GM19467 (cell line): Measurements from ENCODE around the gene PIK3CG.
"Not testable (repeated sequence)": the region's sequence is repeated elsewhere in the genome, so short reads cannot be mapped to it uniquely, and the experiment has no call there.

Experiments used
- ATAC-seq: cut with Tn5 transposase; IDR thresholded peaks from one replicate; pipeline ENCODE4 v1.9.1; 2021; ENCODE audit warnings: mild to moderate bottlenecking, moderate library complexity; ENCODE audit not compliant: unreplicated experiment

PIK3CG gene

GRCh38 chr7:106883456-106884026, 18.5 kb downstream of the PIK3CG start:
- ATAC-seq, result peak; percentile 60

- ATAC-seq, result no peak
Observed at GRCh38 chr7:106885652-106886051, 20.6 kb downstream of the PIK3CG start.

- no peak for ATAC-seq
Observed at GRCh38 chr7:106887421-106887820, 22.3 kb downstream of the PIK3CG start.

- ATAC-seq, result no peak
Observed at GRCh38 chr7:106888204-106888603, 23.1 kb downstream of the PIK3CG start.

GRCh38 chr7:106890952-106891351, 25.9 kb downstream of the PIK3CG start:
- ATAC-seq, result no peak

GRCh38 chr7:106891548-106892410, 26.7 kb downstream of the PIK3CG start:
- ATAC-seq, result no peak

GRCh38 chr7:106893591-106893990, 28.5 kb downstream of the PIK3CG start:
- no peak for ATAC-seq

GRCh38 chr7:106895246-106895864, 30.3 kb downstream of the PIK3CG start:
- peak; percentile 95 for ATAC-seq

- ATAC-seq, result no peak
Observed at GRCh38 chr7:106896231-106896630, 31.1 kb downstream of the PIK3CG start.

- not testable (repeated sequence) for ATAC-seq
Observed at GRCh38 chr7:106897553-106897952, 32.5 kb downstream of the PIK3CG start.

GRCh38 chr7:106898967-106899366, 33.9 kb downstream of the PIK3CG start:
- not testable (repeated sequence) for ATAC-seq

- no peak for ATAC-seq
Observed at GRCh38 chr7:106901828-106902441, 36.9 kb downstream of the PIK3CG start.

GRCh38 chr7:106905734-106906133, 40.7 kb downstream of the PIK3CG start:
- no peak for ATAC-seq

GRCh38 chr7:106911959-106912358, 46.9 kb downstream of the PIK3CG start:
- ATAC-seq, result no peak

- no peak for ATAC-seq
Observed at GRCh38 chr7:106914018-106914607, 49.0 kb downstream of the PIK3CG start.

GRCh38 chr7:106915407-106915806, 50.3 kb downstream of the PIK3CG start:
- ATAC-seq, result no peak

- ATAC-seq, result peak; percentile 97
Observed at GRCh38 chr7:106915873-106916272, 50.8 kb downstream of the PIK3CG start.

GRCh38 chr7:106916679-106917078, 51.6 kb downstream of the PIK3CG start:
- ATAC-seq, result no peak

GRCh38 chr7:106918991-106919390, 53.9 kb downstream of the PIK3CG start:
- ATAC-seq, result no peak

GRCh38 chr7:106924468-106924867, 59.4 kb downstream of the PIK3CG start:
- ATAC-seq, result not testable (repeated sequence)

GRCh38 chr7:106926892-106927291, 61.8 kb downstream of the PIK3CG start:
- ATAC-seq, result no peak
